A549 treated with DMSO at 1 μM for 4 hours (cell line): ENCODE measurements around the gene CALML6. TPM values are rescaled to one million over a fixed set of nuclear protein-coding genes. Genes with fewer than 3 reads are reported as not detected.

ENCODE experiments used
- total RNA-seq: library from RNA; stranded (reverse); fragments of 200-300 nt; extraction: Qiagen RNA extraction; gene quantifications from 5 replicates; pipeline ENCODE4 v1.2.3, GENCODE V29; 2022; ENCODE audit warnings: low read depth

Gene CALML6
- total RNA-seq, result 0.20 to 0.28 TPM (median 0.24 TPM) in 5 replicates

GRCh38 chr1:1914971-1915692 is at the start of gene CALML6:
CALML6 (plus strand) TSS chr1:1915260; CDS start chr1:1915281, 21 bp downstream.

GRCh38 chr1:1890506-1891348 is 24.3 kb upstream of the CALML6 start, which contains the start of gene GNB1:
GNB1 (minus strand) TSS chr1:1891087; CDS start chr1:1825453, 65,634 bp downstream.

GRCh38 chr1:1918901-1919303 is 3.8 kb downstream of the CALML6 start, which contains the start of gene TMEM52:
TMEM52 (minus strand) TSS chr1:1919279; CDS start chr1:1919265, 14 bp downstream.

Other genes with a start within 250 kb of the CALML6 start
- 9.7 to 15.2 TPM (median 13.6 TPM) in 5 replicates for gene SLC35E2B, start 222.5 kb upstream of the CALML6 start, total RNA-seq
- gene CDK11A, start 190.9 kb upstream of the CALML6 start, total RNA-seq, result 19.0 to 25.2 TPM (median 23.1 TPM) in 5 replicates
- 25.8 to 41.6 TPM (median 36.4 TPM) in 5 replicates for gene NADK, start 136.8 kb upstream of the CALML6 start, total RNA-seq
- 178 to 206 TPM (median 202 TPM) in 5 replicates for gene GNB1, start 24.2 kb upstream of the CALML6 start, total RNA-seq
- gene TMEM52, start 4.0 kb downstream of the CALML6 start, total RNA-seq, result 0.64 to 1.1 TPM (median 0.81 TPM) in 5 replicates
- 0.02 TPM in 1 of 5 replicates, not detected in the others for gene CFAP74, start 88.5 kb downstream of the CALML6 start, total RNA-seq
- gene GABRD, start 104.1 kb downstream of the CALML6 start, total RNA-seq, result 0.27 to 0.97 TPM (median 0.63 TPM) in 5 replicates
- gene PRKCZ, start 135.2 kb downstream of the CALML6 start, total RNA-seq, result 7.4 to 9.7 TPM (median 7.7 TPM) in 5 replicates